GM23338 (cell line): ENCODE measurements around the gene LTBR. TPM values are rescaled to one million over a fixed set of nuclear protein-coding genes. Genes with fewer than 3 reads are reported as not detected.
A peak's percentile ranks its signal among the peaks of the same experiment; 100 is the strongest.

ENCODE experiments used
- ATAC-seq: fragments of 200-7000 bp; cut with Tn5 transposase; 3 replicates; pipeline ENCODE4 v1.9.1; 2020
- DNase-seq: peaks from one replicate; pipeline ENCODE4 v3.0.0-alpha.2; 2015; ENCODE audit warnings: low spot score
- H2AFZ ChIP-seq: fragments of 200-600 bp; sonication (generic); 2 replicates; pipeline ENCODE4 v1.8.0; 2016; ENCODE audit warnings: antibody characterized with exemption, mild to moderate bottlenecking, moderate library complexity
- H3F3A ChIP-seq: fragments of 200-600 bp; sonication (generic); replicated peaks from 2 replicates; pipeline ENCODE4 v1.8.0; 2017; ENCODE audit warnings: antibody characterized with exemption, mixed run types, low read depth
- H3K27ac ChIP-seq: fragments of 200-600 bp; sonication (generic); 2 replicates; pipeline ENCODE4 v1.6.1; 2016; ENCODE audit warnings: low read depth
- H3K27me3 ChIP-seq: fragments of 200-600 bp; sonication (generic); 2 replicates; pipeline ENCODE4 v1.8.0; 2016; ENCODE audit warnings: mild to moderate bottlenecking, mixed run types, moderate library complexity; ENCODE audit not compliant: insufficient read depth
- H3K36me3 ChIP-seq: fragments of 200-600 bp; sonication (generic); 2 replicates; pipeline ENCODE4 v1.8.0; 2016; ENCODE audit warnings: mild to moderate bottlenecking; ENCODE audit not compliant: insufficient read depth
- H3K4me1 ChIP-seq: fragments of 200-600 bp; sonication (generic); 2 replicates; pipeline ENCODE4 v1.8.0; 2016; ENCODE audit warnings: mild to moderate bottlenecking, moderate library complexity; ENCODE audit not compliant: insufficient read depth
- H3K4me2 ChIP-seq: fragments of 200-600 bp; sonication (generic); 2 replicates; pipeline ENCODE4 v1.7.1; 2017; ENCODE audit warnings: mixed run types
- H3K4me3 ChIP-seq: fragments of 200-600 bp; sonication (generic); 2 replicates; pipeline ENCODE4 v1.6.1; 2016; ENCODE audit warnings: mixed run types
- H3K79me2 ChIP-seq: fragments of 200-600 bp; sonication (generic); replicated peaks from 2 replicates; pipeline ENCODE4 v1.8.0; 2017; ENCODE audit warnings: mild to moderate bottlenecking; ENCODE audit not compliant: insufficient read depth
- H3K9me2 ChIP-seq: fragments of 200-600 bp; sonication (generic); 2 replicates; pipeline ENCODE4 v1.8.0; 2017; ENCODE audit not compliant: insufficient read depth
- H4K20me1 ChIP-seq: fragments of 200-600 bp; sonication (generic); replicated peaks from 2 replicates; pipeline ENCODE4 v1.8.0; 2017; ENCODE audit warnings: mild to moderate bottlenecking; ENCODE audit not compliant: insufficient read depth
- H3K27ac Mint-ChIP-seq: 2 replicates; pipeline ENCODE4 v1.8.0; 2020; ENCODE audit warnings: inconsistent platforms, mild to moderate bottlenecking, moderate library complexity, mixed read lengths
- H3K27me3 Mint-ChIP-seq: 3 replicates; pipeline ENCODE4 v1.8.0; 2022; ENCODE audit warnings: low read depth, mild to moderate bottlenecking, moderate library complexity, mixed read lengths, inconsistent platforms; ENCODE audit not compliant: insufficient read depth, poor library complexity
- H3K36me3 Mint-ChIP-seq: 3 replicates; pipeline ENCODE4 v1.8.0; 2021; ENCODE audit warnings: low read depth, mild to moderate bottlenecking, inconsistent platforms, moderate library complexity, mixed read lengths
- H3K4me1 Mint-ChIP-seq: 3 replicates; pipeline ENCODE4 v1.8.0; 2020; ENCODE audit warnings: mild to moderate bottlenecking, inconsistent platforms, mixed read lengths
- H3K4me3 Mint-ChIP-seq: 3 replicates; pipeline ENCODE4 v1.8.0; 2021; ENCODE audit warnings: moderate library complexity, mild to moderate bottlenecking, inconsistent platforms, mixed read lengths
- H3K9me3 Mint-ChIP-seq: 3 replicates; pipeline ENCODE4 v1.8.0; 2020; ENCODE audit warnings: moderate library complexity, mild to moderate bottlenecking, inconsistent platforms, mixed read lengths
- CREB1 ChIP-seq: fragments of 250-450 bp; sonication (Bioruptor Pico); IDR thresholded peaks from 2 replicates; pipeline ENCODE4 v1.5.0; 2020; ENCODE audit warnings: low read depth, mild to moderate bottlenecking, moderate library complexity
- EZH2phosphoT487 ChIP-seq: fragments of 200-600 bp; sonication (generic); IDR thresholded peaks from one replicate; pipeline ENCODE4 v1.8.1; 2018; ENCODE audit warnings: antibody characterized with exemption; ENCODE audit not compliant: unreplicated experiment
- JUNB ChIP-seq: IDR thresholded peaks from one replicate; pipeline ENCODE4 v1.6.1; 2016; ENCODE audit warnings: antibody characterized with exemption; ENCODE audit not compliant: unreplicated experiment
- NANOG ChIP-seq: IDR thresholded peaks from 2 replicates; pipeline ENCODE4 v1.6.1; 2016; ENCODE audit warnings: antibody characterized with exemption, borderline replicate concordance
- POLR2AphosphoS5 ChIP-seq: IDR thresholded peaks from 2 replicates; pipeline ENCODE4 v1.6.1; 2016; ENCODE audit warnings: antibody characterized with exemption, low read depth
- ZNF114 ChIP-seq: fragments of 250-450 bp; sonication (Bioruptor Pico); IDR thresholded peaks from 2 replicates; pipeline ENCODE4 v1.5.0; 2020; ENCODE audit warnings: mild to moderate bottlenecking, moderate library complexity
- polyA plus RNA-seq: library from polyadenylated mRNA; unstranded; fragments of >200 nt; fragmentation: Nextera tagmentation; extraction: Ambion mirVana; gene quantifications from 2 replicates; pipeline ENCODE4 v1.2.1, GENCODE V29; 2016
- total RNA-seq: library from RNA; depleted of rRNA; stranded (reverse); fragments of >200 nt; shearing (Covaris generic); gene quantifications from 2 replicates; pipeline ENCODE4 v1.2.3, GENCODE V29; 2014
- TF ChIP-seq, protein P1 (sequence below), 2 experiments: fragments of 200-600 bp in 1 of 2; sonication (generic) in 1 of 2; conservative IDR thresholded peaks; 2 replicates each; pipeline versions ENCODE4 v1.5.1 to v1.6.1; 2016 to 2017; ENCODE audit warnings: antibody characterized with exemption in 2 of 2, low read depth in 2 of 2, mild to moderate bottlenecking in 2 of 2, moderate library complexity in 1 of 2
- TF ChIP-seq, protein P2 (sequence below): IDR thresholded peaks from one replicate; pipeline ENCODE4 v1.6.1; 2018; ENCODE audit warnings: antibody characterized with exemption; ENCODE audit not compliant: unreplicated experiment
- TF ChIP-seq, protein P3 (sequence below): fragments of 250-450 bp; sonication (Bioruptor Pico); IDR thresholded peaks from 2 replicates; pipeline ENCODE4 v1.5.0; 2020; ENCODE audit warnings: mild to moderate bottlenecking, moderate library complexity

LTBR gene
- total and polyA plus RNA-seq, 2 experiments from 2014 or later, result 6.1 to 6.8 TPM

DNA sequence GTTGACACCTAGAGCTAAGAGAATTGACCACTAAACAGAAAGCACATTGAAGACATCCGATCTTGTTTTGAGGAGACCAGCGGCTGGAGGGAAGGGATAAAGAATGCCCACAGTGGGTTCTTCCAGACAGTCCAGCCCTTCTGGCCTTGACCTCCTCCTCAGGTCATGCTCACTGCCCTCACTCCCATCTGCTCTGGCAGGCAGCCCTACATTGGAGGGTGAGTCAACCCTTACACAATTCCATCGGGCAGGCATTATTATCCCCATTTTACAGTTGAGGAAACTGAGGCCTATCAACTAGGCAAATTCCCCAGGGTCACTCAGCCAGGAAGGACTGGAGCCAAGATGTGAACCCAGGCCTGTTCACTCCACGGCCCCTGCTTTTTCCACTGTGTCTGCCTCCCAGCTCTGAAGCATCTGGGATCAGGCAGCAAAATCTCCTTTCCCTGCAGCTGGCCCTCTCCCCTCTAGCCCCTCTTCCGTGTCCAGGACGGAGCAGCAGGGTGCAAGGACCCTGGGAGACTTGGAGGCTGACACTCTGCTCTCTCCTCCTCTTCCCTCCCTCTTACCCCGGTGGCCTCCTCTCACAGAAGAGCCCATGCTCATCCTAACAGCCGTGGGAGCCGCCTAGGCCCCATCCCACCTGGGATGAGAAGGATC lies 13.9 kb upstream of the LTBR start:
- peaks cover 47% of the 10 kb centered on the region for H3K4me1 ChIP-seq
- peak overlapping the region; percentile 94 for H3K27ac ChIP-seq
- H3K9me2 ChIP-seq, result no peaks in the 10 kb centered on the region
- ATAC-seq, result no peak
- H3K79me2 ChIP-seq, result peaks cover 95% of the 10 kb centered on the region
- H3K4me3 ChIP-seq, result peak overlapping the region; percentile 33; the same call in 1 of the 2 replicates
- peak overlapping the region; percentile 79 for H3K27ac Mint-ChIP-seq
- peaks cover 65% of the 10 kb centered on the region for H3K4me1 Mint-ChIP-seq
- no peaks in the 10 kb centered on the region for H3K27me3 ChIP-seq
- peak overlapping the region; percentile 76 for H3K4me2 ChIP-seq
- H3K9me3 Mint-ChIP-seq, result no peaks in the 10 kb centered on the region
- no peak overlapping the region for H2AFZ ChIP-seq
- no peak for TF ChIP-seq NANOG
- TF ChIP-seq, protein P1, sequence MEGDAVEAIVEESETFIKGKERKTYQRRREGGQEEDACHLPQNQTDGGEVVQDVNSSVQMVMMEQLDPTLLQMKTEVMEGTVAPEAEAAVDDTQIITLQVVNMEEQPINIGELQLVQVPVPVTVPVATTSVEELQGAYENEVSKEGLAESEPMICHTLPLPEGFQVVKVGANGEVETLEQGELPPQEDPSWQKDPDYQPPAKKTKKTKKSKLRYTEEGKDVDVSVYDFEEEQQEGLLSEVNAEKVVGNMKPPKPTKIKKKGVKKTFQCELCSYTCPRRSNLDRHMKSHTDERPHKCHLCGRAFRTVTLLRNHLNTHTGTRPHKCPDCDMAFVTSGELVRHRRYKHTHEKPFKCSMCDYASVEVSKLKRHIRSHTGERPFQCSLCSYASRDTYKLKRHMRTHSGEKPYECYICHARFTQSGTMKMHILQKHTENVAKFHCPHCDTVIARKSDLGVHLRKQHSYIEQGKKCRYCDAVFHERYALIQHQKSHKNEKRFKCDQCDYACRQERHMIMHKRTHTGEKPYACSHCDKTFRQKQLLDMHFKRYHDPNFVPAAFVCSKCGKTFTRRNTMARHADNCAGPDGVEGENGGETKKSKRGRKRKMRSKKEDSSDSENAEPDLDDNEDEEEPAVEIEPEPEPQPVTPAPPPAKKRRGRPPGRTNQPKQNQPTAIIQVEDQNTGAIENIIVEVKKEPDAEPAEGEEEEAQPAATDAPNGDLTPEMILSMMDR (conservative IDR thresholded peaks at IDR 0.05; ENCODE audit: low read depth in 2 of 2), result no peak
- TF ChIP-seq, protein P2, sequence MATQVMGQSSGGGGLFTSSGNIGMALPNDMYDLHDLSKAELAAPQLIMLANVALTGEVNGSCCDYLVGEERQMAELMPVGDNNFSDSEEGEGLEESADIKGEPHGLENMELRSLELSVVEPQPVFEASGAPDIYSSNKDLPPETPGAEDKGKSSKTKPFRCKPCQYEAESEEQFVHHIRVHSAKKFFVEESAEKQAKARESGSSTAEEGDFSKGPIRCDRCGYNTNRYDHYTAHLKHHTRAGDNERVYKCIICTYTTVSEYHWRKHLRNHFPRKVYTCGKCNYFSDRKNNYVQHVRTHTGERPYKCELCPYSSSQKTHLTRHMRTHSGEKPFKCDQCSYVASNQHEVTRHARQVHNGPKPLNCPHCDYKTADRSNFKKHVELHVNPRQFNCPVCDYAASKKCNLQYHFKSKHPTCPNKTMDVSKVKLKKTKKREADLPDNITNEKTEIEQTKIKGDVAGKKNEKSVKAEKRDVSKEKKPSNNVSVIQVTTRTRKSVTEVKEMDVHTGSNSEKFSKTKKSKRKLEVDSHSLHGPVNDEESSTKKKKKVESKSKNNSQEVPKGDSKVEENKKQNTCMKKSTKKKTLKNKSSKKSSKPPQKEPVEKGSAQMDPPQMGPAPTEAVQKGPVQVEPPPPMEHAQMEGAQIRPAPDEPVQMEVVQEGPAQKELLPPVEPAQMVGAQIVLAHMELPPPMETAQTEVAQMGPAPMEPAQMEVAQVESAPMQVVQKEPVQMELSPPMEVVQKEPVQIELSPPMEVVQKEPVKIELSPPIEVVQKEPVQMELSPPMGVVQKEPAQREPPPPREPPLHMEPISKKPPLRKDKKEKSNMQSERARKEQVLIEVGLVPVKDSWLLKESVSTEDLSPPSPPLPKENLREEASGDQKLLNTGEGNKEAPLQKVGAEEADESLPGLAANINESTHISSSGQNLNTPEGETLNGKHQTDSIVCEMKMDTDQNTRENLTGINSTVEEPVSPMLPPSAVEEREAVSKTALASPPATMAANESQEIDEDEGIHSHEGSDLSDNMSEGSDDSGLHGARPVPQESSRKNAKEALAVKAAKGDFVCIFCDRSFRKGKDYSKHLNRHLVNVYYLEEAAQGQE, result no peak
- TF ChIP-seq POLR2AphosphoS5, result no peak
- TF ChIP-seq CREB1, result no peak
- TF ChIP-seq JUNB, result no peak
- no peak for TF ChIP-seq EZH2phosphoT487
- TF ChIP-seq, protein P3, sequence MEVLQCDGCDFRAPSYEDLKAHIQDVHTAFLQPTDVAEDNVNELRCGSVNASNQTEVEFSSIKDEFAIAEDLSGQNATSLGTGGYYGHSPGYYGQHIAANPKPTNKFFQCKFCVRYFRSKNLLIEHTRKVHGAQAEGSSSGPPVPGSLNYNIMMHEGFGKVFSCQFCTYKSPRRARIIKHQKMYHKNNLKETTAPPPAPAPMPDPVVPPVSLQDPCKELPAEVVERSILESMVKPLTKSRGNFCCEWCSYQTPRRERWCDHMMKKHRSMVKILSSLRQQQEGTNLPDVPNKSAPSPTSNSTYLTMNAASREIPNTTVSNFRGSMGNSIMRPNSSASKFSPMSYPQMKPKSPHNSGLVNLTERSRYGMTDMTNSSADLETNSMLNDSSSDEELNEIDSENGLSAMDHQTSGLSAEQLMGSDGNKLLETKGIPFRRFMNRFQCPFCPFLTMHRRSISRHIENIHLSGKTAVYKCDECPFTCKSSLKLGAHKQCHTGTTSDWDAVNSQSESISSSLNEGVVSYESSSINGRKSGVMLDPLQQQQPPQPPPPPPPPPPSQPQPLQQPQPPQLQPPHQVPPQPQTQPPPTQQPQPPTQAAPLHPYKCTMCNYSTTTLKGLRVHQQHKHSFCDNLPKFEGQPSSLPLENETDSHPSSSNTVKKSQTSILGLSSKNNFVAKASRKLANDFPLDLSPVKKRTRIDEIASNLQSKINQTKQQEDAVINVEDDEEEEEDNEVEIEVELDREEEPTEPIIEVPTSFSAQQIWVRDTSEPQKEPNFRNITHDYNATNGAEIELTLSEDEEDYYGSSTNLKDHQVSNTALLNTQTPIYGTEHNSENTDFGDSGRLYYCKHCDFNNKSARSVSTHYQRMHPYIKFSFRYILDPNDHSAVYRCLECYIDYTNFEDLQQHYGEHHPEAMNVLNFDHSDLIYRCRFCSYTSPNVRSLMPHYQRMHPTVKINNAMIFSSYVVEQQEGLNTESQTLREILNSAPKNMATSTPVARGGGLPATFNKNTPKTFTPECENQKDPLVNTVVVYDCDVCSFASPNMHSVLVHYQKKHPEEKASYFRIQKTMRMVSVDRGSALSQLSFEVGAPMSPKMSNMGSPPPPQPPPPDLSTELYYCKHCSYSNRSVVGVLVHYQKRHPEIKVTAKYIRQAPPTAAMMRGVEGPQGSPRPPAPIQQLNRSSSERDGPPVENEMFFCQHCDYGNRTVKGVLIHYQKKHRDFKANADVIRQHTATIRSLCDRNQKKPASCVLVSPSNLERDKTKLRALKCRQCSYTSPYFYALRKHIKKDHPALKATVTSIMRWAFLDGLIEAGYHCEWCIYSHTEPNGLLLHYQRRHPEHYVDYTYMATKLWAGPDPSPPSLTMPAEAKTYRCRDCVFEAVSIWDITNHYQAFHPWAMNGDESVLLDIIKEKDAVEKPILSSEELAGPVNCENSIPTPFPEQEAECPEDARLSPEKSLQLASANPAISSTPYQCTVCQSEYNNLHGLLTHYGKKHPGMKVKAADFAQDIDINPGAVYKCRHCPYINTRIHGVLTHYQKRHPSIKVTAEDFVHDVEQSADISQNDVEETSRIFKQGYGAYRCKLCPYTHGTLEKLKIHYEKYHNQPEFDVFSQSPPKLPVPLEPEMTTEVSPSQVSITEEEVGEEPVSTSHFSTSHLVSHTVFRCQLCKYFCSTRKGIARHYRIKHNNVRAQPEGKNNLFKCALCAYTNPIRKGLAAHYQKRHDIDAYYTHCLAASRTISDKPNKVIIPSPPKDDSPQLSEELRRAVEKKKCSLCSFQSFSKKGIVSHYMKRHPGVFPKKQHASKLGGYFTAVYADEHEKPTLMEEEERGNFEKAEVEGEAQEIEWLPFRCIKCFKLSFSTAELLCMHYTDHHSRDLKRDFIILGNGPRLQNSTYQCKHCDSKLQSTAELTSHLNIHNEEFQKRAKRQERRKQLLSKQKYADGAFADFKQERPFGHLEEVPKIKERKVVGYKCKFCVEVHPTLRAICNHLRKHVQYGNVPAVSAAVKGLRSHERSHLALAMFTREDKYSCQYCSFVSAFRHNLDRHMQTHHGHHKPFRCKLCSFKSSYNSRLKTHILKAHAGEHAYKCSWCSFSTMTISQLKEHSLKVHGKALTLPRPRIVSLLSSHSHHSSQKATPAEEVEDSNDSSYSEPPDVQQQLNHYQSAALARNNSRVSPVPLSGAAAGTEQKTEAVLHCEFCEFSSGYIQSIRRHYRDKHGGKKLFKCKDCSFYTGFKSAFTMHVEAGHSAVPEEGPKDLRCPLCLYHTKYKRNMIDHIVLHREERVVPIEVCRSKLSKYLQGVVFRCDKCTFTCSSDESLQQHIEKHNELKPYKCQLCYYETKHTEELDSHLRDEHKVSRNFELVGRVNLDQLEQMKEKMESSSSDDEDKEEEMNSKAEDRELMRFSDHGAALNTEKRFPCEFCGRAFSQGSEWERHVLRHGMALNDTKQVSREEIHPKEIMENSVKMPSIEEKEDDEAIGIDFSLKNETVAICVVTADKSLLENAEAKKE (CRISPR knock-in tag), result no peak
- TF ChIP-seq ZNF114 (CRISPR knock-in tag), result no peak
- H3K36me3 ChIP-seq, result no peaks in the 10 kb centered on the region
- peak overlapping the region; percentile 20; the same call in 1 of the 3 replicates for H3K4me3 Mint-ChIP-seq
- H3K27me3 Mint-ChIP-seq, result peaks cover 11% of the 10 kb centered on the region
- H3K36me3 Mint-ChIP-seq, result peaks cover 58% of the 10 kb centered on the region
- H3F3A ChIP-seq, result peaks cover 33% of the 10 kb centered on the region
- H4K20me1 ChIP-seq, result peaks cover 18% of the 10 kb centered on the region
- no peak for DNase-seq
